Heart left ventricle (tissue), 13 donors: ENCODE measurements around the gene EEF1AKMT2.

ENCODE experiments used
- POLR2A ChIP-seq, 2 donors: fragments of 450-650 bp; IDR thresholded peaks; one replicate each; pipeline ENCODE4 v1.6.1; 2017; ENCODE audit warnings: antibody characterized with exemption in 2 of 2, mild to moderate bottlenecking in 2 of 2, moderate library complexity in 2 of 2
- TF ChIP-seq, protein P1 (sequence below), 12 donors: fragments of 200-600 bp; sonication (generic) in 4 of 12; IDR thresholded peaks; one replicate each; pipeline versions ENCODE4 v1.5.0 to v1.8.0; 2018 to 2022; ENCODE audit warnings: antibody characterized with exemption in 12 of 12, mild to moderate bottlenecking in 5 of 12
- donor health status: ischemic (EF 13 %, LVEDD 7.1; RV severe dilation, severe dysfunction).
- donor health status: DM: no; HTN: yes; CAD: no.
- donor health status: DM: no; HTN: no; CAD: no.
- donor health status: ischemic (EF 25% LVEDD 6.9; RV normal size, moderate dysfunction).
- donor health status: ischemic (EF 25% LVEDD 5.7; RV mildly dilated, moderate dysfunction).
- donor health status: ischemic (EF 35%, LVEDD 5.7; RV mildly dilated, moderate dysfunction).
- donor health status: nonischemic (EF 11% LVEDD 7.7; RV severe dilation, severe dysfunction).
- donor health status: DM: yes; HTN: yes; CAD: no.
- donor health status: PGD.
- donor health status: ischemic (EF 29% LVEDD 5.4; RV normal size, mild dysfunction).
- donor health status: nonischemic (EF 23%, LVEDD 6.1; RV moderate dilation, normal function).

DNA sequence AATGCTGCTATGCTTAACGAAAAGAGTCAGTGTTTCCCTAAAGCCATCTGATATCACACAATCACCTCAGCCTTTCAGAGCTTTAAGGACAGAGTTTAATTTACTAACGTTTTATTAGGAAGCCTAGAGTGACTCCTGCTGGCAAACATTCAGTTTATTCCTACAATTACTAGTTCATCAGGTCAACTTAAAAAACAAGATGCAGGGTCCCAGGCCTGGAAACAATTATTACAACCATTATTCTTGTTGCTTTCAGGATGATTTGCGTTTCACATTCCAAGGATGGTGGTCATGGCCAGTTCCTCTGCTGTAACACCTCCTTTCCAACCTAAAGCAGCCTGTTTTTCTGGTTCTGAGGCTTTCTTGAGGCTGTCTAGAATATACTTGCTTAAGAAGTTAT lies 46.0 kb downstream of the EEF1AKMT2 start:
- TF ChIP-seq, protein P1, sequence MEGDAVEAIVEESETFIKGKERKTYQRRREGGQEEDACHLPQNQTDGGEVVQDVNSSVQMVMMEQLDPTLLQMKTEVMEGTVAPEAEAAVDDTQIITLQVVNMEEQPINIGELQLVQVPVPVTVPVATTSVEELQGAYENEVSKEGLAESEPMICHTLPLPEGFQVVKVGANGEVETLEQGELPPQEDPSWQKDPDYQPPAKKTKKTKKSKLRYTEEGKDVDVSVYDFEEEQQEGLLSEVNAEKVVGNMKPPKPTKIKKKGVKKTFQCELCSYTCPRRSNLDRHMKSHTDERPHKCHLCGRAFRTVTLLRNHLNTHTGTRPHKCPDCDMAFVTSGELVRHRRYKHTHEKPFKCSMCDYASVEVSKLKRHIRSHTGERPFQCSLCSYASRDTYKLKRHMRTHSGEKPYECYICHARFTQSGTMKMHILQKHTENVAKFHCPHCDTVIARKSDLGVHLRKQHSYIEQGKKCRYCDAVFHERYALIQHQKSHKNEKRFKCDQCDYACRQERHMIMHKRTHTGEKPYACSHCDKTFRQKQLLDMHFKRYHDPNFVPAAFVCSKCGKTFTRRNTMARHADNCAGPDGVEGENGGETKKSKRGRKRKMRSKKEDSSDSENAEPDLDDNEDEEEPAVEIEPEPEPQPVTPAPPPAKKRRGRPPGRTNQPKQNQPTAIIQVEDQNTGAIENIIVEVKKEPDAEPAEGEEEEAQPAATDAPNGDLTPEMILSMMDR (IDR thresholded peaks at IDR 0.05), result peak; percentile 11 to 64 (median 48)
- TF ChIP-seq POLR2A (IDR thresholded peaks at IDR 0.05), result no peak
